Activated naive CD8-positive, alpha-beta T cell (primary cell): ENCODE data around the gene CAPRIN2.
A peak's percentile ranks its signal among the peaks of the same experiment; 100 is the strongest.

Source experiments
- H3K27ac Mint-ChIP-seq: one replicate; pipeline ENCODE4 v1.8.0; 2021; ENCODE audit warnings: mixed read lengths
- H3K27me3 Mint-ChIP-seq: one replicate; pipeline ENCODE4 v1.8.0; 2021; ENCODE audit warnings: mixed read lengths
- H3K36me3 Mint-ChIP-seq: one replicate; pipeline ENCODE4 v1.8.0; 2021; ENCODE audit warnings: mixed read lengths
- H3K4me1 Mint-ChIP-seq: one replicate; pipeline ENCODE4 v1.8.0; 2021; ENCODE audit warnings: low read depth, mixed read lengths
- H3K4me3 Mint-ChIP-seq: one replicate; pipeline ENCODE4 v1.8.0; 2021; ENCODE audit warnings: mild to moderate bottlenecking, mixed read lengths
- H3K9me3 Mint-ChIP-seq: one replicate; pipeline ENCODE4 v1.8.0; 2021; ENCODE audit warnings: low read depth, mixed read lengths

The CAPRIN2 gene, protein sequence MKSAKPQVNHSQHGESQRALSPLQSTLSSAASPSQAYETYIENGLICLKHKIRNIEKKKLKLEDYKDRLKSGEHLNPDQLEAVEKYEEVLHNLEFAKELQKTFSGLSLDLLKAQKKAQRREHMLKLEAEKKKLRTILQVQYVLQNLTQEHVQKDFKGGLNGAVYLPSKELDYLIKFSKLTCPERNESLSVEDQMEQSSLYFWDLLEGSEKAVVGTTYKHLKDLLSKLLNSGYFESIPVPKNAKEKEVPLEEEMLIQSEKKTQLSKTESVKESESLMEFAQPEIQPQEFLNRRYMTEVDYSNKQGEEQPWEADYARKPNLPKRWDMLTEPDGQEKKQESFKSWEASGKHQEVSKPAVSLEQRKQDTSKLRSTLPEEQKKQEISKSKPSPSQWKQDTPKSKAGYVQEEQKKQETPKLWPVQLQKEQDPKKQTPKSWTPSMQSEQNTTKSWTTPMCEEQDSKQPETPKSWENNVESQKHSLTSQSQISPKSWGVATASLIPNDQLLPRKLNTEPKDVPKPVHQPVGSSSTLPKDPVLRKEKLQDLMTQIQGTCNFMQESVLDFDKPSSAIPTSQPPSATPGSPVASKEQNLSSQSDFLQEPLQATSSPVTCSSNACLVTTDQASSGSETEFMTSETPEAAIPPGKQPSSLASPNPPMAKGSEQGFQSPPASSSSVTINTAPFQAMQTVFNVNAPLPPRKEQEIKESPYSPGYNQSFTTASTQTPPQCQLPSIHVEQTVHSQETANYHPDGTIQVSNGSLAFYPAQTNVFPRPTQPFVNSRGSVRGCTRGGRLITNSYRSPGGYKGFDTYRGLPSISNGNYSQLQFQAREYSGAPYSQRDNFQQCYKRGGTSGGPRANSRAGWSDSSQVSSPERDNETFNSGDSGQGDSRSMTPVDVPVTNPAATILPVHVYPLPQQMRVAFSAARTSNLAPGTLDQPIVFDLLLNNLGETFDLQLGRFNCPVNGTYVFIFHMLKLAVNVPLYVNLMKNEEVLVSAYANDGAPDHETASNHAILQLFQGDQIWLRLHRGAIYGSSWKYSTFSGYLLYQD

GRCh38 chr12:30754750-30755394 lies at the start of gene CAPRIN2:
Gene CAPRIN2 (minus strand): TSS chr12:30754951. CDS start chr12:30753520, 1,431 bp downstream.
- Mint-ChIP-seq H3K27ac (peak within 1 kb of the TSS; percentile 88), H3K36me3 (no peaks in the 10 kb centered on the region), H3K27me3 (no peaks in the 10 kb centered on the region), H3K4me1 (peaks cover 40% of the 10 kb centered on the region), H3K9me3 (no peaks in the 10 kb centered on the region), H3K4me3 (peak within 1 kb of the TSS; percentile 95)

DNA sequence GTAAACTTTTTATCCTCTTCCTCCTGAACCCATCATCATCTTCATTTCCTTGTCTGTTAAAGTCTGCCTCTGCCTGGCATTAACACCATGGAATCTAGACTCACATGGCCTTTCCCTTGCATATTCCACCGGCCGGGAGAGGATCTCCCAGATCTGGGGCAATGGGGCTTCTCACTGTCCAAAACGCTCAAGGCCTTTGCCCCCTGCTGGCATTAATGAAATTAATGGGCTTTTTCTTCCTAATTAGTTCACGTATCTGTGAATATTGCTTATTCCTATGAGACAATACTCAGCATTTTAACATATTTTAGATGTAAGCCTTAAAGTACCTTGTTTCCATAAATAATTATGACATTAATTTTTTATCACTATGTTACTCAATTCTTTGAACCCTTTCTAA lies 42.9 kb upstream of the CAPRIN2 start:
- H3K27ac Mint-ChIP-seq = no peak overlapping the region

DNA sequence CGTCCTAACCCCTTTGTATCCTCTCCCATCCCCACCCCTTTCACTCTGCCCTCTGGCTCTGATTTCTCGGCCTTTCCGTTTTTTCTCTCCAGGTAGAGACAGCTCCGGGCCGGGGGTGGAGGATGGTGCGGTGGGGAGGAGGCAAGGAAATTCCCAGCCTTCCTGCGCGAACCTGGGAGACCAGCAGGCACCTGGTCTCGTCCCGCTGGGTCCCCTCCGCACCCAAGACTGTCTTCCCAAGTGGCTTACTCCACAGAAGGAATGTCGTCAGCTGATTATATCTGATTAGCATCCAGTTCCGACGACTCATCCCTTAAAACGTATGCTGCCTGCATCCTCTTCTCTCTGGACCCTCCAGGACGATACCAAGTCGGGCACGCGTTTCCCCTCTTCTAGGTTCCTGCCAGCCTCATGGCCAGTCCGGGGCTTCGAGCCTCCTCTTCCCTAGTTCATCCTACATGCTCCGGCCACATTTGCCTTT lies 42.2 kb upstream of the CAPRIN2 start:
- H3K27me3 Mint-ChIP-seq = peaks cover 20% of the 10 kb centered on the region
- H3K4me1 Mint-ChIP-seq = peaks cover 18% of the 10 kb centered on the region
- no peak overlapping the region for H3K27ac Mint-ChIP-seq
- H3K4me3 Mint-ChIP-seq = peak overlapping the region; percentile 82
- H3K9me3 Mint-ChIP-seq = no peaks in the 10 kb centered on the region
- no peaks in the 10 kb centered on the region for H3K36me3 Mint-ChIP-seq

More for the DNA sequence above, 42.9 kb upstream of the CAPRIN2 start:
- Mint-ChIP-seq H3K4me3 (peak overlapping the region; percentile 63), H3K9me3 (no peaks in the 10 kb centered on the region), H3K36me3 (no peaks in the 10 kb centered on the region), H3K4me1 (peaks cover 18% of the 10 kb centered on the region), H3K27me3 (peaks cover 20% of the 10 kb centered on the region)

DNA sequence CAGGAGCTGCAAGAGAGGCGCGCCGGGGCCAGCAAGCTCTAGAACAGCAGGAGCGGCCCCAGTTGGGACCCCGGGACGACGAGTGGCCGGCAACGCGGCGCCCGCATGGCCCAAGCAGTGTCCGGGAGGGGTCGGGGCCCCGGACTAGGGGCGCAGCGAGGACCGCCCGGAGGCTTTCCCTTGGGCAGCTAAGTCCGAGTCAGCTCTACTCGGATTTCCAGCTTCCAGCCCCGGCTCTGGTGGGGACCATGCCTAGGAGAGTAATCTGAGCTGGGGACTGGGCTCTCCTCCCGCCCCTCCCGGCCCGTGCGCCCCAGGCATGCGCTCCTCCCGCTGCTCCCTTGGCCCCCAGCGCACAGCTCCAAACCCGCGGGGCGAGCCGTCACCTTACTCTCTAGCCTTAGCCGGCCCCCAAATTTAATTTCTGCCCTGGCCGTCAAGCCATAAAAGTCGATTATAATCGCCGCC lies 41.6 kb upstream of the CAPRIN2 start:
- Mint-ChIP-seq H3K4me3 (peak overlapping the region; percentile 82), H3K4me1 (peaks cover 18% of the 10 kb centered on the region), H3K36me3 (no peaks in the 10 kb centered on the region), H3K27ac (no peak overlapping the region), H3K9me3 (no peaks in the 10 kb centered on the region), H3K27me3 (peaks cover 20% of the 10 kb centered on the region)

DNA sequence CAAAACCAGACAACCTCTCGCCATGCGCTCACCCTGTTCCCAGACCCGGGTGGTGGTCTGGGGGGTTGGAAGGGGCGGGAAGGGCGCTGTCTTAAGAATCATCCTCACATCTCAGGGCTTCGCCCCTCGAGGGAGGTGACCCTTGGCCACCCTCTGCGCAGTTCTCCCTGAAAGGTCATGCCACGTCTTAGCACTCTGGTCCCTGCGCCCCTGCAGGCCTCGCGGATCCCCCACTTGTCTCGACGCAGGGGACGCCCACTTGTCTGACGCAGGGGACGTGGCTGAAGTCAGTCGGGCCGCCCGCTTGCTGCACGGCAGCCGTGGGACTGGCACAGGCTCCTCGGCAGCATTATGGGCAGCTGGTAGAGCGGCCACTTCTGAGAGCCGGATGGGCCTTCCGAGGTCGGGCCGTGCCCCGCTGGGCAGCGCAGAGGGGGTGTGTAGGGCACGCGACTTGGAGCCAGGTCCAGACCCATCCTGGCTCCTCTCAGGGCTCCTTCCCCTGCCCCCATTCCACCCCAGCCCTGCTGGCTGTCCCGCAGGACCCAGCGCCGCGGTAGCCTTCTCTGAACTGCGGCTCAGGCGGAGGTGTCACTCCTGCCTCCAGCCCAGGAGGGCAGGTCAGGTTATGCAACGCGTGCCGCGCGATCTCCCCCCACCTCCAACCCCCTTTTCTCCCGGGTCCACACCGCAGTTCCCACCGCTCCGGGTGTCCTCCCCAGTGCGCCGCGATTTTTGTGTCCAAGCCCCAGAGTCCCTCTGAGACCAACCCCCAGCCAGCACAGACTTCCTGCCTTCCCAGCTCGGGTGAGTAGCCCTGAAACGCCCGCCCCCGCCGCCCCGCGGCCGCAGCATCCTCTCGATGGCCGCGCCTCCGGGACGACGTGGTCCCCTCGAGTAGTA lies 40.9 kb upstream of the CAPRIN2 start:
- Mint-ChIP-seq H3K27ac (peak overlapping the region; percentile 35), H3K4me3 (peak overlapping the region; percentile 79), H3K36me3 (no peaks in the 10 kb centered on the region), H3K4me1 (peaks cover 18% of the 10 kb centered on the region), H3K9me3 (no peaks in the 10 kb centered on the region), H3K27me3 (peaks cover 20% of the 10 kb centered on the region)

GRCh38 chr12:30794591-30795409 lies 40.0 kb upstream of the CAPRIN2 start:
- Mint-ChIP-seq H3K36me3 (no peaks in the 10 kb centered on the region), H3K9me3 (no peaks in the 10 kb centered on the region), H3K27me3 (peaks cover 17% of the 10 kb centered on the region), H3K4me1 (peaks cover 18% of the 10 kb centered on the region), H3K4me3 (peak overlapping the region; percentile 79), H3K27ac (peak overlapping the region; percentile 35)

DNA sequence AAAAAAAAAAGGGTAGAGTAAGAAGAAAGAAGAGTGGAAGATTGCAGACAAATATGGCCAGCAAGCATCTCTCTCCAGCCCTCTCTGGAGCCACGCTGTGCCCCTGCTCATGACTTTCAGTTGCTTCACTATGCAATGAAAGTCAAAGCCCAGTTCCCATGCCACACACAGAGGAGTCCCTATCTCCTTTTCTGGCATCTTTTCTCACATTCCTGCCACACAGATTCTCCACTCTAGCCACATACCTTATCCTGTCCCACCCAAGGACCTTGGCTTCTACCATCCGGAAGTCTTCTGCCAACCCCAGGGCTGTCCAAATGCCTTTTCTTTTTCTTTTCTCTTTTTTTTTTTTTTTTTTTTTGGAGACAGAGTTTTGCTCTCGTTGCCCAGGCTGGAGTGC lies 39.3 kb upstream of the CAPRIN2 start:
- Mint-ChIP-seq H3K27me3 (peaks cover 19% of the 10 kb centered on the region), H3K4me3 (peak overlapping the region; percentile 45), H3K4me1 (peaks cover 18% of the 10 kb centered on the region)

DNA sequence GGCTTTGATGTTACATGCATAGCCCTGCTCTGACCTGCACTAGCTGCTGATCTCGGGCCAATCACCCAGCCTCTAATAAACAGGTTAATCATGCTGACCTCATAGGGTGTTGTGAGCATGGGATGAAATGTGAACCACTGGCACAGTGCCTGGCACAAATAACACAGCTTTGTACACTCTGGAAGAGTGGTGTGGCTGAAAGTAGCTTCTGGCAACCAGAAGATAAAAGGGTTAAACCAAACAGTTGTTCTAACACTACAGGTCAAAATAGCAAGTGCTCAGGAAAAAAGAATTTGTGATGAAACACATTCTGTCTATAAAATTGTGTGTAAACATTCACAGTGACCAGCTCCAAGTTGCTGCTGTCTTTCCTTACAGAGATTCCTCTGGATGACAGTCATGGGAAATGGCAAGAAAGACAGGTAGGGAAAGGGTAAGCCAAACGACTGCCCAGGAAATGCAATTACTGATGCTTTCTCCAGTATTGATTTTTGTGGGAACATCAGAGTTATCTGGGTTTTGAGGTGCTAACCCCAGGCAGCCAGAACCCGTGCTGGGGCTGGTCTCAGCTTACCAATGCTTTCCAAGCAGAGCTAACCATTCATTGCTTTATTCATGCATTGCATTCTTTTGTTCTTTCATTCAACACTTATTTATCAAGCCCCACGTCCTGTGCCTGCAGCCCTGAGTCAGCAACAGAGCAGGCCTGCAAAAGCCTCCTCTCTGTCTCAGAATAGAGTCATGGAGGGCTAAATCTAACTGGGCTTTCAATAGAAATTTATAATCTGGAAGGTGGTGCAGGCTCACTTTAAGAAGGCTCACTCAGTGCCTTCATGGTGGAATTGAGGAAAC lies 38.1 kb upstream of the CAPRIN2 start:
- Mint-ChIP-seq H3K27ac (no peak overlapping the region), H3K4me3 (no peak overlapping the region), H3K9me3 (no peaks in the 10 kb centered on the region), H3K36me3 (no peaks in the 10 kb centered on the region), H3K4me1 (peaks cover 18% of the 10 kb centered on the region), H3K27me3 (peaks cover 13% of the 10 kb centered on the region)

More for the DNA sequence above, 39.3 kb upstream of the CAPRIN2 start:
- H3K36me3 Mint-ChIP-seq = no peaks in the 10 kb centered on the region
- H3K9me3 Mint-ChIP-seq = no peaks in the 10 kb centered on the region
- H3K27ac Mint-ChIP-seq = no peak overlapping the region

DNA sequence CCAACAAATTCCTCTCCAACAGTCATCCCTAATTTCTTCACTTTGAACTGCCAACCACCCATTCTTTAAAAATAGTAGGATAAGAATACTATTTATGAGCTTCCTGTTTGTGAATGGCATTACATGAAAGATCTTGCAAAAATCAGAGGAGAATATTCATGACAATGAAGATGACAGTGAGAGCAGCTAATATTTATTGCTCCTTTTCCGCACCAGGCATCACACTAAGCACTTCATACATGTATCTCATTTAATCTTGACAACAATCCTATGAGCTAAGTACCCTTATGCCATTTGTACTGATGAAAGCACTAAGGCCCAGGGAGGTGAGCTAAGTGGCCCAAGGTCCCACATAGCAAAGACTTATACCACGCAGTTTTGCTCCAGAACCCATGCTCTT lies 37.3 kb upstream of the CAPRIN2 start:
- Mint-ChIP-seq H3K9me3 (no peaks in the 10 kb centered on the region), H3K27me3 (peaks cover 8% of the 10 kb centered on the region), H3K36me3 (no peaks in the 10 kb centered on the region), H3K4me1 (peaks cover 13% of the 10 kb centered on the region), H3K27ac (no peak overlapping the region), H3K4me3 (no peak overlapping the region)

GRCh38 chr12:30788754-30789153 lies 34.0 kb upstream of the CAPRIN2 start:
- Mint-ChIP-seq H3K4me1 (no peaks in the 10 kb centered on the region), H3K36me3 (no peaks in the 10 kb centered on the region), H3K27me3 (peaks cover 7% of the 10 kb centered on the region), H3K4me3 (no peak overlapping the region), H3K9me3 (no peaks in the 10 kb centered on the region), H3K27ac (no peak overlapping the region)

GRCh38 chr12:30785630-30786029 lies 30.9 kb upstream of the CAPRIN2 start:
- Mint-ChIP-seq H3K27me3 (peaks cover 10% of the 10 kb centered on the region), H3K27ac (no peak overlapping the region), H3K4me1 (no peaks in the 10 kb centered on the region), H3K36me3 (no peaks in the 10 kb centered on the region), H3K4me3 (no peak overlapping the region), H3K9me3 (no peaks in the 10 kb centered on the region)

DNA sequence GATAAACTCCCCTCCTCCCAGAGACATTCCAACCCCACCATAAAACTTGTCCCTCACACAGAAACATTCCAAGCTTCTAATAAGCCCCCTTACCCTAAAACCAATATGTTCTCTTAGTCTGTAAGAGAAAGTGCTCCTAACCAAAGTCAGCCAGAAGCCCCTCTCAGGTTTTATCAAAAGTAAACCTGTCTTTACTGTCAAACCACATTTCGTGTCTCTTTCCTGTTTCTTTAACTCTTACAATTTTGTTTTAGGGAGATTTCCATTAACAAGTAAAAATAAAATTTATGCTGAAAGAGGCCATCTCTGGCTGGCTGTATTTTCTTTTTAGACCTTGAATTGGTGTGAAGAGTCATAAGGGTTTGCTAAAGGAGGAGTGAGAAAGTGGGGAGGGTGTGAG lies 29.8 kb upstream of the CAPRIN2 start:
- peaks cover 10% of the 10 kb centered on the region for H3K27me3 Mint-ChIP-seq
- no peak overlapping the region for H3K27ac Mint-ChIP-seq
- no peaks in the 10 kb centered on the region for H3K9me3 Mint-ChIP-seq
- no peak overlapping the region for H3K4me3 Mint-ChIP-seq
- H3K4me1 Mint-ChIP-seq = no peaks in the 10 kb centered on the region
- H3K36me3 Mint-ChIP-seq = no peaks in the 10 kb centered on the region
